ENCODE data around the gene CRACR2A.

CRACR2A gene

GRCh38 chr12:3740480-3741231 is 12.3 kb downstream of the CRACR2A start:
- no peak for TF ChIP-seq Cebpa-rat (IDR thresholded peaks at IDR 0.05)
- H4K20me1 ChIP-seq = peaks cover 0 to 58% (median 50%) of the 10 kb centered on the region in 11 experiments; a peak in 18 of 22 replicates
- peaks cover 0 to 46% (median 23%) of the 10 kb centered on the region in 10 experiments; a peak in 13 of 20 replicates for H3K4me1 ChIP-seq
- H3K4me3 ChIP-seq = no peak overlapping the region
- H3K27me3 ChIP-seq = no peaks in the 10 kb centered on the region
- H3K9me3 ChIP-seq (replicated peaks in 1 of 11) = no peaks in the 10 kb centered on the region
- no peak overlapping the region for H3K9ac ChIP-seq
- H3K36me3 ChIP-seq = peaks cover 25 to 100% (median 94%) of the 10 kb centered on the region in 11 experiments; a peak in 21 of 22 replicates
- H3K27ac ChIP-seq = peak overlapping the region in 2 of 11 experiments; percentile 5 to 36; a peak in 1 of 22 replicates
- no peak overlapping the region for H3K4me2 ChIP-seq

DNA sequence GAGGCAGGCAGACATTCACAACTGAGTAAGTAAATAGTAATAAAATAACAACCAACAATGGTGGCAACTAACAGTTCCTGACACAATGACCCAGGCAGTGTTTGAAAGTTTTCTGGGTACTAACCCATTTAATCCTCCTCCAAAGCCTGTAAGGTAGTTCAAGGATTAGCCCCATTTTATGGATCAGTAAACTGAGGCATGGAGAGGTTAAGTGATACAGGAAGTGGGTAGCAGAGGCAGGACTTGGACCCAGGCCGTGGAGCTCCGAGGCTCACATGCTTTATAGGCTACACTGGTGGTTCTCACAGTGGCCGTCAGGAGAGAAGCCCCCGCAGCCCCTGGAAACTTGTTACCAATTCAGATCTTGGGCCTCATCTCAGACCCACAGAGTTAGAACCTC is 17.5 kb downstream of the CRACR2A start:
- H3K4me2 ChIP-seq = no peak overlapping the region

DNA sequence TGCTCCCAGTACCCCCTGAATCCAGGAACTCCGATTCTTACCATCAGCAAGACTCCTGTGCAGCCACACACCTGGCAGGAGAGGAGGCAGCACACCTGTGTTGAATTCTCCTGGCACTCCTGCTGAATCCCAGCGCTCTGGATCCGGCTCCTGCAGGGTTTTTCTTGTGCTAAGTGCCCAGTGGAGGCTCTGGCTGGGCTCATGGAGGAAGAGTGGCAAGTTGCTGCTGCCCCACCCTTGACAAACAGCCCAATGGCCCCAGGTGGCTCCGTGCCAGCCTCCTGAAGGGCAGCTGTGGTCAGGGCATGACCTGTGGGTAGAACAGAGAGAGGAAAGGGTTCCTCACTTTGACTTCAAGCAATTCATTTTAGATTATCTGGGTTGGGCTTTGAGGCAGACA is 20.0 kb downstream of the CRACR2A start:
- Histone ChIP-seq H3K4me3 (no peak overlapping the region), H3K9ac (peak overlapping the region in 2 of 11 experiments; percentile 10 to 22; a peak in 2 of 22 replicates), H3K4me2 (peak overlapping the region in 6 of 11 experiments; percentile 9 to 94 (median 60); a peak in 8 of 22 replicates), H3K27me3 (no peaks in the 10 kb centered on the region), H3K36me3 (peaks cover 22 to 88% (median 71%) of the 10 kb centered on the region in 11 experiments), H3K27ac (peak overlapping the region in 6 of 11 experiments; percentile 24 to 99 (median 98); a peak in 11 of 22 replicates), H3K4me1 (peaks cover 31 to 64% (median 50%) of the 10 kb centered on the region in 10 experiments), H3K9me3 (replicated peaks in 1 of 11) (peaks cover 0 to 3% (median 0%) of the 10 kb centered on the region in 11 experiments; a peak in 2 of 22 replicates), H4K20me1 (peaks cover 0 to 73% (median 3%) of the 10 kb centered on the region in 11 experiments; a peak in 6 of 22 replicates)
- no peak for TF ChIP-seq Cebpa-rat (IDR thresholded peaks at IDR 0.05)

More for the DNA sequence above, 17.5 kb downstream of the CRACR2A start:
- Histone ChIP-seq H3K4me1 (peaks cover 9 to 40% (median 28%) of the 10 kb centered on the region in 10 experiments), H3K9ac (no peak overlapping the region), H4K20me1 (peaks cover 0 to 50% (median 7%) of the 10 kb centered on the region in 11 experiments; a peak in 6 of 22 replicates), H3K27ac (peak overlapping the region in 3 of 11 experiments; percentile 29 to 51 (median 32); a peak in 4 of 22 replicates), H3K9me3 (replicated peaks in 1 of 11) (peaks cover 0 to 3% (median 0%) of the 10 kb centered on the region in 11 experiments; a peak in 2 of 22 replicates), H3K36me3 (peaks cover 22 to 100% (median 90%) of the 10 kb centered on the region in 11 experiments), H3K27me3 (no peaks in the 10 kb centered on the region), H3K4me3 (no peak overlapping the region)
- TF ChIP-seq Cebpa-rat (IDR thresholded peaks at IDR 0.05) = no peak

DNA sequence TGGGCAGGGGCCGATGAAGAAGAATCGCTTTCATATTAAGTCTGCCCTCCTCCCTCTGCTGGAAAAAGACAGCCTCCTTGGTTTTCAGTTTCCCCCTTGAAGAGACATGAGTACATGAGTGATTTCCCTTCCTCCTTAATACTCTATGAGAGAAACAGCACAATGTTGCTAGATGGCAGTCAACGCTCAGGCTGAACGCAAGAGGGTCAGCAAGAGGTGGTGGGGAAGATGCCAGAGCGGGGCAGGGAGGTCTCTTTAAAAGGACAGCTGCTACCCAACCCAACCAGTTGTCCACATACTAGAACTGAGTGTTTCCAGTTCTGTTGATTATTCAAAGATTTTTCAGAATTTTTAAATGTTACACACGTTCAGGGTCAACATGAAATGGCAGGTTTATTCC is 22.8 kb downstream of the CRACR2A start:
- peaks cover 0 to 51% (median 0%) of the 10 kb centered on the region in 11 experiments; a peak in 4 of 22 replicates for H4K20me1 ChIP-seq
- peaks cover 17 to 74% (median 48%) of the 10 kb centered on the region in 11 experiments for H3K36me3 ChIP-seq
- peaks cover 0 to 3% (median 0%) of the 10 kb centered on the region in 11 experiments; a peak in 2 of 22 replicates for H3K9me3 ChIP-seq (replicated peaks in 1 of 11)
- TF ChIP-seq Cebpa-rat (IDR thresholded peaks at IDR 0.05) = no peak
- H3K4me2 ChIP-seq = peak overlapping the region; percentile 69 to 96 (median 83)
- peak overlapping the region in 10 of 11 experiments; percentile 64 to 99 (median 98); a peak in 18 of 22 replicates for H3K27ac ChIP-seq
- peak overlapping the region in 9 of 11 experiments; percentile 1 to 91 (median 88); a peak in 16 of 22 replicates for H3K9ac ChIP-seq
- H3K27me3 ChIP-seq = no peaks in the 10 kb centered on the region
- peaks cover 52 to 92% (median 77%) of the 10 kb centered on the region in 10 experiments for H3K4me1 ChIP-seq
- no peak overlapping the region for H3K4me3 ChIP-seq

DNA sequence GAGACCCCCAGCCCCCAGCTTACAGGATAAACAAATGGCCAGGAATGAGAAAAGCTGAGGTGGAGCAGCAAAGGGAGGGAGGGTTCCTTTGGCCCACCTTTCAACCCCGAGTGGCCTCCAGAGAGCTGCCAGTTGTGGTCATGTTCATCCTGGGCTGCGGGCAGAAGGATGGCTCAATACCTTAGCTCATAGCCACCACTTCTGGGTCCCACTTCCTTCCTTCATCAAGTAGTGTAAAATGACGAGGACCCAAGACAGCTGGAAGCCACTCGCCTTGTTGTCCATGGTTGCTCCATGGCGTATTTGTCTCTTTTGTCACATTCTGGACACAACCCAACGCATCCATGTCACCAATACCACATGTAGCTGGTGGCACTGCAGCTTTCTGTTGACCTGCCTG is 24.2 kb downstream of the CRACR2A start:
- peaks cover 0 to 51% (median 0%) of the 10 kb centered on the region in 11 experiments; a peak in 4 of 22 replicates for H4K20me1 ChIP-seq
- H3K27me3 ChIP-seq = no peaks in the 10 kb centered on the region
- peaks cover 62 to 99% (median 92%) of the 10 kb centered on the region in 10 experiments for H3K4me1 ChIP-seq
- H3K4me2 ChIP-seq = peak overlapping the region; percentile 69 to 96 (median 83)
- H3K4me3 ChIP-seq = peak overlapping the region in 7 of 10 experiments; percentile 9 to 55 (median 43); a peak in 10 of 20 replicates
- peak in 9 of 11 experiments; percentile 27 to 86 (median 77); a peak in 14 of 22 replicates for TF ChIP-seq Cebpa-rat (IDR thresholded peaks at IDR 0.05)
- peaks cover 17 to 72% (median 49%) of the 10 kb centered on the region in 11 experiments for H3K36me3 ChIP-seq
- peak overlapping the region in 9 of 11 experiments; percentile 50 to 91 (median 88); a peak in 17 of 22 replicates for H3K9ac ChIP-seq
- H3K27ac ChIP-seq = peak overlapping the region in 10 of 11 experiments; percentile 64 to 99 (median 98); a peak in 20 of 22 replicates
- H3K9me3 ChIP-seq (replicated peaks in 1 of 11) = peaks cover 0 to 3% (median 0%) of the 10 kb centered on the region in 11 experiments; a peak in 1 of 22 replicates

GRCh38 chr12:3727877-3728632 is 24.9 kb downstream of the CRACR2A start:
- peaks cover 17 to 72% (median 49%) of the 10 kb centered on the region in 11 experiments for H3K36me3 ChIP-seq
- H3K9me3 ChIP-seq (replicated peaks in 1 of 11) = no peaks in the 10 kb centered on the region; a peak in 1 of 22 replicates
- peaks cover 66 to 100% (median 92%) of the 10 kb centered on the region in 10 experiments for H3K4me1 ChIP-seq
- H3K27ac ChIP-seq = peak overlapping the region in 10 of 11 experiments; percentile 59 to 99 (median 98); a peak in 20 of 22 replicates
- H3K27me3 ChIP-seq = no peaks in the 10 kb centered on the region
- peaks cover 0 to 52% (median 0%) of the 10 kb centered on the region in 11 experiments; a peak in 4 of 22 replicates for H4K20me1 ChIP-seq
- H3K4me3 ChIP-seq = peak overlapping the region in 7 of 10 experiments; percentile 5 to 55 (median 24); a peak in 9 of 20 replicates
- H3K9ac ChIP-seq = peak overlapping the region in 10 of 11 experiments; percentile 15 to 91 (median 87); a peak in 18 of 22 replicates
- peak in 8 of 11 experiments; percentile 24 to 99 (median 96); a peak in 14 of 22 replicates for TF ChIP-seq Cebpa-rat (IDR thresholded peaks at IDR 0.05)
- peak overlapping the region; percentile 69 to 96 (median 85) for H3K4me2 ChIP-seq

DNA sequence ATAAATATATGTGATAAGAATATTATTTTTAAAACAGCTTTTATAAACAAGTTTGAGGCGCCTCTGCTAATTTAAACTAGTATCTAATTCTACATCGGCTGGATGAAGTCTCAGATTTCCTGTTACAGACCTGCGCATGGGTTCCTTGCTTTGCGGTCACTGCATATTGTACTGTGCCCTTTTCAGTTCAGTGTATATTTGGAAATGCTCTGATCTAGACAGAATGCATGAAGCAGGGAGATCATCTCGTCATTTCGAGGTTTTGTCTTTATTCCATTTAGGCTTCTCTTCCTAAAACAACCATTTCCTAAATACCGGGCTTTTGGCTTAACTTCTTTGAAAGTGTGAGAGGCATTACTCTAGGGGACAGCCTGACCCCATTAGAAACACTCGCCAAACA is 25.6 kb downstream of the CRACR2A start:
- Histone ChIP-seq H3K9me3 (replicated peaks in 1 of 11) (peaks cover 0 to under 1% (median 0%) of the 10 kb centered on the region in 11 experiments; a peak in 2 of 22 replicates), H3K27me3 (no peaks in the 10 kb centered on the region), H3K4me2 (peak overlapping the region; percentile 69 to 96 (median 85)), H3K4me3 (peak overlapping the region in 6 of 10 experiments; percentile 5 to 55 (median 30); a peak in 7 of 20 replicates), H4K20me1 (peaks cover 0 to 45% (median 0%) of the 10 kb centered on the region in 11 experiments; a peak in 3 of 22 replicates), H3K27ac (peak overlapping the region in 10 of 11 experiments; percentile 59 to 99 (median 98); a peak in 20 of 22 replicates), H3K36me3 (peaks cover 14 to 72% (median 49%) of the 10 kb centered on the region in 11 experiments), H3K9ac (peak overlapping the region in 10 of 11 experiments; percentile 15 to 91 (median 87); a peak in 18 of 22 replicates), H3K4me1 (peaks cover 66 to 100% (median 90%) of the 10 kb centered on the region in 10 experiments)
- no peak for TF ChIP-seq Cebpa-rat (IDR thresholded peaks at IDR 0.05)
